GM06990 (cell line): Measurements from ENCODE around the gene FAM117A.
A peak's percentile ranks its signal among the peaks of the same experiment; 100 is the strongest.

Experiments used
- DNase-seq: peaks from one replicate; pipeline ENCODE4 v3.0.0-alpha.2; 2011; ENCODE audit not compliant: insufficient read length; ENCODE audit errors: extremely low read depth
- H3K27me3 ChIP-seq: replicated peaks from 2 replicates; pipeline ENCODE4 v1.6.0; 2011; ENCODE audit warnings: low read length; ENCODE audit not compliant: control insufficient read depth, insufficient read depth
- H3K36me3 ChIP-seq: 2 replicates; pipeline ENCODE4 v1.5.1; 2011; ENCODE audit warnings: low read length; ENCODE audit not compliant: control insufficient read depth, insufficient read depth
- H3K4me3 ChIP-seq: replicated peaks from 2 replicates; pipeline ENCODE4 v1.5.1; 2011; ENCODE audit warnings: low read depth, mild to moderate bottlenecking, control low read depth, low read length
- CTCF ChIP-seq: IDR thresholded peaks from 2 replicates; pipeline ENCODE4 v1.5.1; 2011; ENCODE audit warnings: low read length, control low read depth, mild to moderate bottlenecking, inconsistent platforms; ENCODE audit not compliant: insufficient read depth, poor library complexity, severe bottlenecking

FAM117A gene

GRCh38 chr17:49763735-49764558 lies at the start of gene FAM117A:
Gene FAM117A, minus strand, starts transcription at chr17:49764131. Its CDS starts 44 bp downstream, at chr17:49764087.
- H3K4me3 ChIP-seq, result peak within 1 kb of the TSS; percentile 86
- no peak for TF ChIP-seq CTCF

DNA sequence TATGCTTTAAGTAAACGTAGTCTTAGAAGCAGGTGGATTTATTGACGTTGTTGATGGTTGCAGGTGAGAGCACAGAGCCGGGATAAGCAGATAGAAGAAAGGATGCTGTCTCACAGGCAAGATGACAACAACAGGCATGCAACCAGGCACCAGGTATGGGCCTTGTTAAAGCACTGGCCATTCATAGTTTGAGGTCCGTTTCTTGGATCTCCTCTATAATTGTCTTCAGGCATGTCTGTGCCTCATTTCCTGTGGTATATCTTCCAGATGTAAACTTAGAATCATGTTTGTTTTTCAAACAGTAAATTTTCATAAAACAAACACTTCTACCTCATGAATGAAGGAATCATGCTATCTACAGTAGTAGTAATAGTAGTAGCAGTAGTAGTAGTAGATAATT lies 45.1 kb upstream of the FAM117A start:
- H3K27me3 ChIP-seq, result no peaks in the 10 kb centered on the region
- DNase-seq, result no peak
- TF ChIP-seq CTCF, result no peak
- no peak overlapping the region for H3K4me3 ChIP-seq
- peaks cover 9% of the 10 kb centered on the region for H3K36me3 ChIP-seq

More at GRCh38 chr17:49763735-49764558, at the start of gene FAM117A:
- DNase-seq, result peak; percentile 91
- Histone ChIP-seq H3K36me3 (no peaks in the 10 kb centered on the region), H3K27me3 (no peaks in the 10 kb centered on the region)

- peaks cover 9% of the 10 kb centered on the region for H3K36me3 ChIP-seq
- no peak for TF ChIP-seq CTCF
These were observed 34.8 kb upstream of the FAM117A start for GRCh38 chr17:49798738-49799137.

GRCh38 chr17:49798182-49798581 lies 34.3 kb upstream of the FAM117A start:
- Histone ChIP-seq H3K27me3 (no peaks in the 10 kb centered on the region), H3K4me3 (no peak overlapping the region), H3K36me3 (peaks cover 9% of the 10 kb centered on the region)
- TF ChIP-seq CTCF, result no peak
- no peak for DNase-seq

More at GRCh38 chr17:49798738-49799137, 34.8 kb upstream of the FAM117A start:
- H3K27me3 ChIP-seq, result no peaks in the 10 kb centered on the region
- no peak overlapping the region for H3K4me3 ChIP-seq
- no peak for DNase-seq

DNA sequence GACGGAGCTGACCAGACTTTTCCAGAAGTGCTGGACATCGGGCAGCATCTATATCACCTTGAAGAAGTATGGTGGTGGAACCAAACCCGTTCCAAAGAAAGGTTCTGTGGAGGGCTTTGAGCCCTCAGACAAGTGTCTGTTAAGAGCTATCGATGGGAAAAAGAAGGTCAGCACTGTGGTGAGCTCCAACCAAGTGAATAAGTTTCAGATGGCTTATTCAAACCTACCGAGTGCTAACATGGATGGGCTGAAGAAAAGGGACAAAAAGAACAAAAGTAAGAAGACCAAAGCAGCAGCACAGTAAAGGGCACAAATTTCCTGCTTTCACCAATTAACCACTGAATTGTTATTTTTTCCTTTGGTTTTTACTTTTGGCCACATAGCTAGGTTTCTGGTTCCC lies 31.4 kb upstream of the FAM117A start:
- H3K4me3 ChIP-seq, result no peak overlapping the region
- TF ChIP-seq CTCF, result no peak
- H3K36me3 ChIP-seq, result peaks cover 16% of the 10 kb centered on the region
- no peaks in the 10 kb centered on the region for H3K27me3 ChIP-seq
- DNase-seq, result no peak
